OCI-LY7 (cell line): ENCODE data around the gene HTT-AS.

ENCODE experiments used
- CTCF ChIP-seq: fragments of 200-600 bp; sonication (generic); conservative IDR thresholded peaks from 2 replicates; pipeline ENCODE4 v1.5.1; 2014; ENCODE audit warnings: mild to moderate bottlenecking, antibody characterized with exemption, low read length, moderate library complexity, mixed read lengths
- EZH2phosphoT487 ChIP-seq: fragments of 200-600 bp; sonication (generic); IDR thresholded peaks from 2 replicates; pipeline ENCODE4 v1.6.1; 2018; ENCODE audit warnings: low read depth, borderline replicate concordance, mild to moderate bottlenecking, mixed run types, antibody characterized with exemption, low read length, moderate library complexity, mixed read lengths

DNA sequence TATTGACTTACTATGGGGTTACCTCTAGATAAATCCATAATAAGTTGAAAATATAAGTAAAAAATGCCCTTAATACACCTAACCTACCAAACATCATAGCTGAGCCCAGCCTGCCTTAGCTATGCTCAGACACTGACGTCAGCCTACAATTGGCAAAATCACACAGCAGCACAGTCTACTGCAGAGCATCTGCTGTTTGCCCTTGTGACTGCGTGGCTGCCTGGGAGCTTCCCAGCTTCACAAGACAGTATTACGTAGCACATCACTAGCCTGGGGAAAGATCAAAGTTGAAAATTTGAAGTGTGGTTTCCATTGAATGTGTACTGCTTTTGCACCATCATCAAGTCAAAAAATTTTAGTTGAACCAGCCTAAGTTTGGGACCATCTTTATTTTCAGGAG lies 8.8 kb downstream of the HTT-AS start:
- TF ChIP-seq CTCF (no peak), EZH2phosphoT487 (no peak)
